K562 (cell line): ENCODE measurements around the gene OR51V1. TPM values are rescaled to one million over a fixed set of nuclear protein-coding genes. Genes with fewer than 3 reads are reported as not detected.

Experiments
- ARID3A ChIP-seq: IDR thresholded peaks from 2 replicates; pipeline ENCODE4 v1.6.1; 2012; ENCODE audit warnings: low read depth, low read length, improper control_type of control experiment, borderline replicate concordance
- BDP1 ChIP-seq: IDR thresholded peaks from 3 replicates; pipeline ENCODE4 v1.6.1; 2011; ENCODE audit not compliant: insufficient read length, insufficient read depth
- ETV1 ChIP-seq: fragments of 450-650 bp; conservative IDR thresholded peaks from 2 replicates; pipeline ENCODE4 v1.6.1; 2016; ENCODE audit warnings: missing genetic modification characterization, control low read depth, low read depth, missing compliant biosample characterization
- GABPB2 ChIP-seq: fragments of 250-450 bp; sonication (Bioruptor Pico); conservative IDR thresholded peaks from 2 replicates; pipeline ENCODE4 v1.5.1; 2021; ENCODE audit warnings: mild to moderate bottlenecking
- HMBOX1 ChIP-seq: sonication (generic); IDR thresholded peaks from 2 replicates; pipeline ENCODE4 v1.6.1; 2016
- HMG20A ChIP-seq: fragments of 450-650 bp; formaldehyde crosslinking; conservative IDR thresholded peaks from 2 replicates; pipeline ENCODE4 v1.4.0; 2020; ENCODE audit warnings: mild to moderate bottlenecking, mixed read lengths
- HMGXB4 ChIP-seq: sonication (generic); formaldehyde crosslinking; IDR thresholded peaks from 2 replicates; pipeline ENCODE4 v1.8.1; 2023; ENCODE audit warnings: mild to moderate bottlenecking, missing genetic modification reagents
- KAT7 ChIP-seq: sonication (generic); formaldehyde crosslinking; IDR thresholded peaks from 2 replicates; pipeline ENCODE4 v1.8.0; 2022; ENCODE audit warnings: missing genetic modification reagents, mild to moderate bottlenecking, borderline replicate concordance
- KDM5B ChIP-seq: fragments of 200-600 bp; sonication (generic); IDR thresholded peaks from 2 replicates; pipeline ENCODE4 v1.6.1; 2012; ENCODE audit warnings: low read depth, mild to moderate bottlenecking, moderate library complexity, low read length, control low read depth, inconsistent platforms; ENCODE audit not compliant: insufficient replicate concordance
- LCOR ChIP-seq: sonication (generic); formaldehyde crosslinking; IDR thresholded peaks from 2 replicates; pipeline ENCODE4 v1.8.0; 2022; ENCODE audit warnings: mild to moderate bottlenecking, missing genetic modification reagents
- MAZ ChIP-seq, 2 experiments: fragments of 450-650 bp in 1 of 2; sonication (generic) in 1 of 2; formaldehyde crosslinking; IDR thresholded peaks in 1 of 2; conservative IDR thresholded peaks in 1 of 2; 2 replicates each; pipeline versions ENCODE4 v1.4.0 to v1.5.0; 2020; ENCODE audit warnings: mild to moderate bottlenecking in 1 of 2, missing genetic modification reagents in 1 of 2
- NELFE ChIP-seq: IDR thresholded peaks from 2 replicates; pipeline ENCODE4 v1.6.1; 2011; ENCODE audit warnings: mild to moderate bottlenecking; ENCODE audit not compliant: insufficient read depth, insufficient read length
- PHF8 ChIP-seq: fragments of 200-600 bp; sonication (generic); IDR thresholded peaks from 2 replicates; pipeline ENCODE4 v1.6.1; 2012; ENCODE audit warnings: mixed run types, mild to moderate bottlenecking, inconsistent platforms, low read length, moderate library complexity, borderline replicate concordance
- PML ChIP-seq: IDR thresholded peaks from 2 replicates; pipeline ENCODE4 v1.6.1; 2012; ENCODE audit warnings: low read length, inconsistent platforms
- POU5F1 ChIP-seq: fragments of 150-350 bp; IDR thresholded peaks from 2 replicates; pipeline ENCODE4 v1.6.1; 2014; ENCODE audit warnings: borderline replicate concordance, low read length, low read depth, mild to moderate bottlenecking; ENCODE audit not compliant: partially characterized antibody
- RBM22 ChIP-seq: fragments of 200-400 bp; formaldehyde crosslinking; IDR thresholded peaks from 2 replicates; pipeline ENCODE4 v1.6.1; 2018; ENCODE audit warnings: low read length, low read depth; ENCODE audit not compliant: poor library complexity, severe bottlenecking
- SMARCC2 ChIP-seq: fragments of 450-650 bp; IDR thresholded peaks from 2 replicates; pipeline ENCODE4 v1.6.1; 2017; ENCODE audit warnings: antibody characterized with exemption, moderate library complexity, mild to moderate bottlenecking, low read depth
- TCF7L2 ChIP-seq: fragments of 150-350 bp; IDR thresholded peaks from 2 replicates; pipeline ENCODE4 v1.6.1; 2016; ENCODE audit warnings: low read depth, mild to moderate bottlenecking, low read length, moderate library complexity
- USF2 ChIP-seq: sonication (generic); formaldehyde crosslinking; IDR thresholded peaks from 2 replicates; pipeline ENCODE4 v1.5.0; 2020; ENCODE audit warnings: missing genetic modification reagents
- YBX1 ChIP-seq: fragments of 450-650 bp; IDR thresholded peaks from 2 replicates; pipeline ENCODE4 v1.7.1; 2016; ENCODE audit warnings: mild to moderate bottlenecking
- ZFPM2 ChIP-seq: fragments of 250-450 bp; sonication (Bioruptor Pico); IDR thresholded peaks from 2 replicates; pipeline ENCODE4 v1.5.1; 2022; ENCODE audit warnings: mild to moderate bottlenecking
- ZNF133 ChIP-seq: fragments of 250-450 bp; sonication (Bioruptor Pico); IDR thresholded peaks from 2 replicates; pipeline ENCODE4 v1.4.0; 2020; ENCODE audit warnings: mild to moderate bottlenecking
- ZNF232 ChIP-seq: sonication (generic); formaldehyde crosslinking; IDR thresholded peaks from 2 replicates; pipeline ENCODE4 v1.8.0; 2022; ENCODE audit warnings: mild to moderate bottlenecking, missing genetic modification reagents
- polyA plus RNA-seq, 8 experiments: library from polyadenylated mRNA; depleted of rRNA in 4 of 8; stranded (reverse) in 5 of 8; unstranded in 3 of 8; fragments of >200 nt; fragmentation: Nextera tagmentation in 2 of 8; fragmentation: Illumina TruSeq in 1 of 8; extraction: Ambion mirVana in 2 of 8; extraction: Trizol in 1 of 8; gene quantifications; 2 replicates each; pipeline versions ENCODE4 v1.2.1 to v1.2.3, GENCODE V29; 2011 to 2014; ENCODE audit warnings: inconsistent platforms in 1 of 8, missing spikeins in 1 of 8
- total RNA-seq, 7 experiments: library from RNA; depleted of rRNA in 6 of 7; stranded (reverse); fragments of >200 nt in 6 of 7; fragmentation: Illumina TruSeq in 2 of 7; extraction: Trizol in 2 of 7; gene quantifications; 2 replicates each; pipeline versions ENCODE4 v1.2.1 to v1.2.3, GENCODE V29; 2011 to 2021; ENCODE audit warnings: low replicate concordance in 1 of 7

OR51V1 gene
- total and polyA plus RNA-seq, 9 of the 15 experiments (the other 6 are each of a cell fraction or from before 2014, with no cell fraction given) = not detected

GRCh38 chr11:5224538-5225479 lies 24.3 kb upstream of the OR51V1 start (continued):
- 0 out of 4 replicates have a peak, but pooled peaks of 1 of the 2 experiments have one; percentile 9 for TF ChIP-seq MAZ (CRISPR knock-in tag; conservative IDR thresholded peaks at IDR 0.05 in 1 of 2, IDR thresholded peaks at IDR 0.05 in 1 of 2)
- no peak for TF ChIP-seq RBM22
- TF ChIP-seq YBX1 = no peak
- no peak for TF ChIP-seq POU5F1
- no peak for TF ChIP-seq USF2 (CRISPR knock-in tag)
- TF ChIP-seq ETV1 (tag) = peak; percentile 19; the same call in 1 of the 2 replicates
- no peak for TF ChIP-seq HMG20A (CRISPR knock-in tag)
- no peak for TF ChIP-seq GABPB2
- TF ChIP-seq ZNF232 (CRISPR knock-in tag) = no peak
- TF ChIP-seq SMARCC2 = no peak
- TF ChIP-seq HMGXB4 = no peak
- TF ChIP-seq NELFE = no peak
- no peak for TF ChIP-seq PHF8
- TF ChIP-seq TCF7L2 = no peak
- 0 out of 2 replicates have a peak, but pooled peaks have one; percentile 12 for TF ChIP-seq ARID3A
- no peak for TF ChIP-seq BDP1
- 0 out of 2 replicates have a peak, but pooled peaks have one; percentile 25 for TF ChIP-seq PML
- TF ChIP-seq KDM5B = no peak
- no peak for TF ChIP-seq LCOR (CRISPR knock-in tag)
- TF ChIP-seq HMBOX1 = no peak
- no peak for TF ChIP-seq ZNF133 (CRISPR knock-in tag)
- no peak for TF ChIP-seq ZFPM2 (CRISPR knock-in tag)
- no peak for TF ChIP-seq KAT7 (CRISPR knock-in tag)
